CD4-positive, alpha-beta T cell (primary cell): ENCODE results near the gene POT1. TPM values are rescaled to one million over a fixed set of nuclear protein-coding genes. Genes with fewer than 3 reads are reported as not detected.

Source experiments
- ATAC-seq: fragments of 200-7000 bp; cut with Tn5 transposase; one replicate; pipeline ENCODE4 v1.10.0; 2022; ENCODE audit warnings: mild to moderate bottlenecking; ENCODE audit not compliant: poor library complexity
- CTCF ChIA-PET: fragments of 350-600 bp; sonication (Branson Sonifier 250); formaldehyde crosslinking; loops from one replicate; lab custom pipeline; 2021; ENCODE audit warnings: antibody characterized with exemption, inconsistent platforms; lab: Charles Lee
- POLR2A ChIA-PET: fragments of 350-600 bp; sonication (Branson Sonifier 250); formaldehyde crosslinking; loops from one replicate; lab custom pipeline; 2021; ENCODE audit warnings: antibody characterized with exemption, inconsistent platforms; lab: Charles Lee
- DNase-seq, 14 experiments: peaks; one replicate each; pipeline ENCODE4 v3.0.0-alpha.2; 2013 to 2020; ENCODE audit warnings: mixed read lengths in 2 of 14
- H3K27ac ChIP-seq, 2 donors: one replicate each; pipeline versions ENCODE4 v1.5.1 to v1.7.0; 2013; ENCODE audit warnings: low read length in 2 of 2, low read depth in 1 of 2, mild to moderate bottlenecking in 1 of 2
- H3K27me3 ChIP-seq, 2 experiments: 1 replicate in 1 of 2; 2 replicates in 1 of 2; pipeline versions ENCODE4 v1.6.1 to v1.7.0; 2013; ENCODE audit warnings: low read length in 2 of 2, control low read depth in 1 of 2, mild to moderate bottlenecking in 1 of 2, moderate library complexity in 1 of 2; ENCODE audit not compliant: insufficient read depth in 2 of 2, control insufficient read depth in 1 of 2
- H3K36me3 ChIP-seq: one replicate; pipeline ENCODE4 v1.6.1; 2013; ENCODE audit warnings: low read length, control low read depth; ENCODE audit not compliant: insufficient read depth
- H3K4me1 ChIP-seq: one replicate; pipeline ENCODE4 v1.6.1; 2013; ENCODE audit warnings: low read length, control low read depth; ENCODE audit not compliant: insufficient read depth
- H3K4me3 ChIP-seq: one replicate; pipeline ENCODE4 v1.5.1; 2013; ENCODE audit warnings: mild to moderate bottlenecking, low read length, moderate library complexity
- H3K9me3 ChIP-seq, 2 experiments: 1 replicate in 1 of 2; 2 replicates in 1 of 2; pipeline versions ENCODE4 v1.6.1 to v1.7.0; 2013; ENCODE audit warnings: low read length in 2 of 2, mild to moderate bottlenecking in 2 of 2, control low read depth in 1 of 2, moderate library complexity in 1 of 2; ENCODE audit not compliant: control insufficient read depth in 1 of 2, insufficient read depth in 1 of 2
- H3K27ac Mint-ChIP-seq: one replicate; pipeline ENCODE4 v1.8.0; 2020; ENCODE audit warnings: mixed read lengths
- H3K27me3 Mint-ChIP-seq: one replicate; pipeline ENCODE4 v1.8.0; 2021; ENCODE audit warnings: mixed read lengths
- H3K36me3 Mint-ChIP-seq: one replicate; pipeline ENCODE4 v1.8.0; 2021; ENCODE audit warnings: low read depth, mixed read lengths
- H3K4me1 Mint-ChIP-seq: one replicate; pipeline ENCODE4 v1.8.0; 2021; ENCODE audit warnings: low read depth, mixed read lengths
- H3K4me3 Mint-ChIP-seq: one replicate; pipeline ENCODE4 v1.8.0; 2020; ENCODE audit warnings: mild to moderate bottlenecking, mixed read lengths
- H3K9me3 Mint-ChIP-seq: one replicate; pipeline ENCODE4 v1.8.0; 2020; ENCODE audit warnings: mixed read lengths
- intact Hi-C, 2 experiments: fragments of 100-400 bp; cut with DNase I in 1 of 2; cut with micrococcal nuclease in 1 of 2; formaldehyde crosslinking; loops; one replicate each; pipeline versions ENCODE4 v1.15.1 to v1.9.0; 2023 to 2025; cut with DNase I, micrococcal nuclease
- total RNA-seq, 174 experiments: library from RNA in 2 of 174; stranded (reverse) in 2 of 174; gene quantifications; one replicate each; pipeline ENCODE4 v1.2.3 and lab custom pipeline; 2021 to 2026
- TF ChIP-seq, protein P1 (sequence below): fragments of 200-600 bp; IDR thresholded peaks from one replicate; pipeline ENCODE4 v1.8.0; 2022; ENCODE audit warnings: antibody characterized with exemption, mild to moderate bottlenecking

POT1 gene
- total RNA-seq, 2 experiments from 2014 or later, result 8.0 to 8.3 TPM

DNA sequence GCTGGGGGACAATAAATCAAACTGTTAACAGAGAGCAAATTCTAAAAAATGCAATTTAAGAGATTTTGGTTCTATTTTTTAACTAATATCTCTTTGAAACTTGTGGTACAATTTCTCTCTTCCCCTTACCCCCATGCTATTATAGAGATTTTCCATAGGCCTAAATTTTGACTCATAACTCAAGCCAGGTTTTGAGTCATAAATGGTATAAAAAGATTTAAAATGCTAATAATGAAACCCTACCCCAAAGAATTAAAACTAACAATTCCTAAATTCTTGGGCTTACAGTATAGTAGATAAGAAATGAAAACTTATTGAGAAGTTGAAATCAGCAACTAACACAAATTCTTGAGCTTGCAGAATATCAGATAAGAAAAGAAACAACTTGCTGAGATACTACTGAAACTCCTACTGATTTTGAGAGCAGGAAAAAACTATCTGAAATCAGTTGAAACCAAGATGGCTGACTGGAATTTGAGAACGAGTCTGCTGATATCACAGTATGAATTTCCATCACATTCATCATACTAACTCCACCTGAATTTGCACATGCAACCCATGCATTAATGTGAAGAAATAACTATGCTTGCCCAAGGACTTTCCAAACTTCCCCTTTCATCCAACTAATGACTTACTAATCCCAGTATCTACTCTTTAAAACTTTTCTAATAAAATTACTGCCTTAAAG lies 36.3 kb downstream of the POT1 start:
- TF ChIP-seq, protein P1, sequence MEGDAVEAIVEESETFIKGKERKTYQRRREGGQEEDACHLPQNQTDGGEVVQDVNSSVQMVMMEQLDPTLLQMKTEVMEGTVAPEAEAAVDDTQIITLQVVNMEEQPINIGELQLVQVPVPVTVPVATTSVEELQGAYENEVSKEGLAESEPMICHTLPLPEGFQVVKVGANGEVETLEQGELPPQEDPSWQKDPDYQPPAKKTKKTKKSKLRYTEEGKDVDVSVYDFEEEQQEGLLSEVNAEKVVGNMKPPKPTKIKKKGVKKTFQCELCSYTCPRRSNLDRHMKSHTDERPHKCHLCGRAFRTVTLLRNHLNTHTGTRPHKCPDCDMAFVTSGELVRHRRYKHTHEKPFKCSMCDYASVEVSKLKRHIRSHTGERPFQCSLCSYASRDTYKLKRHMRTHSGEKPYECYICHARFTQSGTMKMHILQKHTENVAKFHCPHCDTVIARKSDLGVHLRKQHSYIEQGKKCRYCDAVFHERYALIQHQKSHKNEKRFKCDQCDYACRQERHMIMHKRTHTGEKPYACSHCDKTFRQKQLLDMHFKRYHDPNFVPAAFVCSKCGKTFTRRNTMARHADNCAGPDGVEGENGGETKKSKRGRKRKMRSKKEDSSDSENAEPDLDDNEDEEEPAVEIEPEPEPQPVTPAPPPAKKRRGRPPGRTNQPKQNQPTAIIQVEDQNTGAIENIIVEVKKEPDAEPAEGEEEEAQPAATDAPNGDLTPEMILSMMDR, result no peak
- Histone ChIP-seq H3K27me3 (no peaks in the 10 kb centered on the region), H3K9me3 (no peaks in the 10 kb centered on the region), H3K4me3 (no peak overlapping the region), H3K36me3 (peaks cover 21% of the 10 kb centered on the region), H3K27ac (no peak overlapping the region), H3K4me1 (no peaks in the 10 kb centered on the region)
- Mint-ChIP-seq H3K4me1 (no peaks in the 10 kb centered on the region), H3K36me3 (peaks cover 74% of the 10 kb centered on the region), H3K27ac (no peak overlapping the region), H3K4me3 (no peak overlapping the region), H3K27me3 (no peaks in the 10 kb centered on the region), H3K9me3 (no peaks in the 10 kb centered on the region)
- ChIA-PET POLR2A (no interaction called here), CTCF (no interaction called here)
- intact Hi-C loops, result no loop called here
- ATAC-seq (no peak), DNase-seq (no peak)

DNA sequence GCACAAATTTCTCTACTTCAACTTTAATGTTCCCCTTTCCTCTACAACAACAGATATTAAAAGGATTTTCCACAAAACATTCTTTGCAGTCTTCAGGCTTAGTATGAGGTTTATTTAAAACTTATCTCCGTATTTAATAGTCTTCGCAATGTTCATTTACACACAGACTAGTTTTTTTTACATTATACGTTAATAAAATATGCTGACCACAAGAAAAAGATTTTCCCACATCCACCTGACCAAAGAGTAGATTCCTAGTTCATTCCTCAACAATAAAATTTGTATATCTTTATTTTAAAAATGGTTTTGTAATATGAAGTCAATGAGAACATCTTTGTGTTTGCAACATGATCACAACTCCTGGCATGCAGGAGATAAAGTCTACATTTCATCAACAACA lies 42.4 kb downstream of the POT1 start:
- no peaks in the 10 kb centered on the region for H3K27me3 ChIP-seq
- TF ChIP-seq, protein P1, result no peak

GRCh38 chr7:124881981-124882380 lies 47.6 kb downstream of the POT1 start:
- TF ChIP-seq, protein P1, result no peak
- Histone ChIP-seq H3K4me1 (no peaks in the 10 kb centered on the region), H3K27me3 (no peaks in the 10 kb centered on the region), H3K4me3 (no peak overlapping the region), H3K27ac (no peak overlapping the region), H3K36me3 (no peaks in the 10 kb centered on the region), H3K9me3 (no peaks in the 10 kb centered on the region)
- intact Hi-C loops, result no loop called here
- DNase-seq, result no peak
- H3K27ac Mint-ChIP-seq, result no peak overlapping the region
- H3K36me3 Mint-ChIP-seq, result peaks cover 18% of the 10 kb centered on the region
- no peaks in the 10 kb centered on the region for H3K27me3 Mint-ChIP-seq
- CTCF ChIA-PET, result no interaction called here
- H3K4me3 Mint-ChIP-seq, result no peak overlapping the region
- ATAC-seq, result no peak
- H3K4me1 Mint-ChIP-seq, result no peaks in the 10 kb centered on the region
- POLR2A ChIA-PET, result no interaction called here
- H3K9me3 Mint-ChIP-seq, result no peaks in the 10 kb centered on the region

More for the DNA sequence above, 42.4 kb downstream of the POT1 start:
- no peak overlapping the region for H3K4me3 ChIP-seq
- peaks cover 33% of the 10 kb centered on the region for H3K36me3 Mint-ChIP-seq
- no peak overlapping the region for H3K27ac ChIP-seq
- no peak overlapping the region for H3K27ac Mint-ChIP-seq
- no peaks in the 10 kb centered on the region for H3K4me1 Mint-ChIP-seq
- H3K36me3 ChIP-seq, result peaks cover 15% of the 10 kb centered on the region
- no peak for ATAC-seq
- intact Hi-C loops, result no loop called here
- no peaks in the 10 kb centered on the region for H3K4me1 ChIP-seq
- DNase-seq, result no peak
- H3K4me3 Mint-ChIP-seq, result no peak overlapping the region
- ChIA-PET POLR2A (no interaction called here), CTCF (no interaction called here)
- H3K27me3 Mint-ChIP-seq, result no peaks in the 10 kb centered on the region
- H3K9me3 ChIP-seq, result no peaks in the 10 kb centered on the region
- H3K9me3 Mint-ChIP-seq, result no peaks in the 10 kb centered on the region
